ENCODE results near the gene UVSSA.
"Not testable (repeated sequence)": the region's sequence is repeated elsewhere in the genome, so short reads cannot be mapped to it uniquely, and the experiment has no call there.

The UVSSA gene

GRCh38 chr4:1377606-1378261 is 30.7 kb downstream of the UVSSA start:
- no peak for DNase-seq (ENCODE audit: low read depth)

DNA sequence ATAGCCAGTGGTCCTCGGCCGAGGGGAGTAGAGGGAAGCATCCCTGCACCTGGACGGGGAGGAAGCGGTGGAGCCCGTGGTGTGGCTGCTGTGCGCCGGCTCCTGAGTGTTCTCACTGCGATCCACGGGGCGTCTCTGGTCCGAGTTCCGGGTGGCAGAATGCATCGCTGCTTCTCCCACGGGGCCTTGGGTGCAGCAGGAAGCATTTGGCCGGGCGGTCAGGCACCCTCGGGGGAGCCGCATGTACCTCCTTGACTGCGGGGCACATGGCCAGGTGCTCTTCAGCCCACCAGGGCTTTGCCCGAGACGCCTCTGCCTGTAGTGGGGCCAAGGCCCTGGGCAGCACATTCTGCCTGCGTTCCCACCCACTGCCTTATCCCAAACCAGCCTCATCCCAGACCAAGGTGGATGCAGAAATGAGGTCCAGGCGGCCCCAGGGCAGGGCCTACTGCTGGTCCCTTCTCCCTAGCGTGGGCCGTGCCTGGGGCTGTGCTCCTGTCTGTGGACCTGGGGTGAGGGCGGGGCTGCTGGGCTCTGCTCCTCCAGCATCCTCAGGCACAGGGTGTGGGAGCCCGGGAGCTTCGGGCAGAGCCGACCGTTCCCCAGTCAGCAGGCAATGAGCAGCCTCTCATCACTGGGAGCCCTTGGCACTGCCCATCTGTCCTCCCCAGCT is 31.7 kb downstream of the UVSSA start:
- no peak for DNase-seq (ENCODE audit: low read depth)

GRCh38 chr4:1379351-1379781 is 32.4 kb downstream of the UVSSA start:
- no peak for DNase-seq (ENCODE audit: low read depth)

DNA sequence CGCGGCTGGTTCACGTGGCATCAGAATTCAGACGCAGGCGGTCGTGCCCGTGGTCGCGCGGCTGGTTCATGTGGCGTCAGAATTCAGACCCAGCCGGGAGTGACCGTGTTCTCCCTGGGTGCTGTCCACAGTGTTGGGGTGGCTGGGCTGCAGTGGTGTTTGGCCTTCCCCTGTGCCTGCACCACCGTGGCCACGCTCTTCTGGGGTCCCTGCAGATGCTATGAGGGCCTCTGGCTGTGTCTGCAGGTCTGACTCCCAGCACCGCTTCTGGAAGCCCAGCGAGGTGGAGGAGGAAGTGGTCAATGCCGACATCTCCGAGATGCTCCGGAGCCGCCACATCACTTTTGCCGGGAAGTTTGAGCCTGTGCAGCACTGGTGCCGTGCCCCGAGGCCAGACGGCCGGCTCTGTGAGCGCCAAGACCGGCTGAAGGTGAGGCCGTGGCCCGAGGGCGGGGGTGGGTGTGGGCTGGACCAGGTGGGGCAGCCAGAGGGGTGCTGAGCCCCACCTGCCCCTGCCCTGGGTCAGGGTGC is 32.9 kb downstream of the UVSSA start:
- no peak for DNase-seq (ENCODE audit: low read depth)

- no peak for DNase-seq (ENCODE audit: low read depth)
These were observed 33.6 kb downstream of the UVSSA start for GRCh38 chr4:1380368-1381151.

- DNase-seq (ENCODE audit: low read depth): no peak
These were observed 34.2 kb downstream of the UVSSA start for GRCh38 chr4:1381181-1381621.

- DNase-seq (ENCODE audit: low read depth): no peak
These were observed 35.0 kb downstream of the UVSSA start for GRCh38 chr4:1381944-1382541.

DNA sequence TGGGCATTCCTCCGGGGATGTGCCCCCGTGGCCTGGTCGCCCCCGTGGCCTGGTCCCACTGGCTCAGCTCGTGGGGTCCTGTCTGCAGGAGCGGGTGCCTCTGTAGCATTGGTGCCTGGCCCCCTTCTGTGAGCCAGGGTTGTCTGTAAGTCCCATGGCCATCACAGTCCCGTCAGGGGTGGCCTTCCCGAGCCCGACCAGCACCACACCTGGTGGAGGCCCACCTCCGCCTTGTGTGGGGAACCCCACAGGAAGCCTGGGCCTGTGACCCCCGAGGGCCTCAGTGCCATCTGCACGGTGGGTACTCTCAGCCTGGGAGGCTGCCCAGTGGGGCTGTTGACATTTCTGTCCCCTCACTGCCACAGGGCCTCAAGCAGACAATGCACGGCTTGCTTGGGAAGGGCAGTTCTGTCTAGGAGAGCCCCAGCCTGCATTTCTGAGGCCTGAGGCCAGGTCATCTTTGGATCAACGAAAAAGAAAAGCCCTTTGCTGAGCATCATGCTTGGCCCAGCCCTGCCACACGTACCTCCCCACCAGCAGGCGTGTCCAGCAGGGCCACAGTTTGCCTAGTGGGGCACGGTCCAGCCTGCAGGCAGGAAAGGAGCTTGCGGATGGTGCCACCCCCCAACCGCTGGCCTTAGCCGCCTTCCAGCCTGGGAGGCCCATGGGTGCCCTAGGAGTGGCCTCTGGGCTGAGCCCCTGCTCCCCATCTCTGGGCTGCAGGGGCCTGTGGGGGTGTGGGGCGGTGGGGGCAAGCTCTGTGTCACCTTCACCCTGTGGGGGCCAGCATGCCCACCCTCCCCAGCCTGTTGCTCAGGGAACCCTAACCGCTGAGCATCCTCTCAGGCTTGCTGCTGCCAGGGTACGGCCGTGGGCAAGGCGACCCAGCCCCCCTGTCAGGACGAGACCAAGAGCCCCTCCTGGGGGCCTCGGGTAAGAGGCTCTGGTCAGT is 36.0 kb downstream of the UVSSA start:
- no peak for DNase-seq (ENCODE audit: low read depth)

DNA sequence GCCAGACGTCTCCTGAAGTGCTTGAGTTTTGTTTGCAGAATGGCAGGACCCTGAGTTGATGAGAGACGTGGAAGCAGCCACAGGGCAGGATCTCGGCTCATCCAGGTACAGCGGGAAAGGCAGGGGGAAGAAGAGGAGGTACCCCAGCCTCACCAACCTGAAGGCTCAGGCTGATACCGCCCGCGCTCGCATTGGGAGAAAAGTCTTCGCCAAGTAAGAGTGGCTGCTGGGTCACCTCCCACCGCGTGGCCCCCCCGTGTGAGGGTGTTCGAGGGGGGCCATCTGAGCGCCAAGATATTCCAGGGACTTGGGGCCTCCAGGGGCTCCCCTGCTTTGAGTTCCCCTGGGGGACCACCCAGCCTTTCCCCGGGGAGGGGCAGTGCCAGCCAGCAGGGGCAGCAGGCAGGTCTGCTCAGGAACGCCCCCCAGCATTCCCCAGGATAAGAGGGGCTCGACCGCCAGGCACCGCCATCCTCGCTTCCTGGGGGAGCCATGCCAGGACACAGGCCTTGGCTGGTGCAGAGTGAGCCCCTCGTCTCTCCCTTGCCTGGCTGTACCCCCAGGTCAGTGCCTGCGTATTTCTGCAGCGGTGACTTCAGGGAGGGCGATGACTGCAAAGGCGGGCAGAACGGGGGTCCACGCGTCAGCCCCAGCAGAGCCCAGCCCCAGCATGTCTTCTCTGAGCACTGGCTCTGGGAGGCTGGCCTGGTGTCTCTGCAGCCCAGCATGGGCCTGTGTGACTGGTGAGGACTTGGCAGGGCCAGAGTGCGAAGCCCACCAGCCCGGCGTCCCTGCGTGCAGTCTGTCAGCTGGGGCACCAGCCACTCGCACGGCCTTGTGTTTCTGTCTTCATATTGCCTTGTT is 37.0 kb downstream of the UVSSA start:
- DNase-seq (ENCODE audit: low read depth): no peak

DNA sequence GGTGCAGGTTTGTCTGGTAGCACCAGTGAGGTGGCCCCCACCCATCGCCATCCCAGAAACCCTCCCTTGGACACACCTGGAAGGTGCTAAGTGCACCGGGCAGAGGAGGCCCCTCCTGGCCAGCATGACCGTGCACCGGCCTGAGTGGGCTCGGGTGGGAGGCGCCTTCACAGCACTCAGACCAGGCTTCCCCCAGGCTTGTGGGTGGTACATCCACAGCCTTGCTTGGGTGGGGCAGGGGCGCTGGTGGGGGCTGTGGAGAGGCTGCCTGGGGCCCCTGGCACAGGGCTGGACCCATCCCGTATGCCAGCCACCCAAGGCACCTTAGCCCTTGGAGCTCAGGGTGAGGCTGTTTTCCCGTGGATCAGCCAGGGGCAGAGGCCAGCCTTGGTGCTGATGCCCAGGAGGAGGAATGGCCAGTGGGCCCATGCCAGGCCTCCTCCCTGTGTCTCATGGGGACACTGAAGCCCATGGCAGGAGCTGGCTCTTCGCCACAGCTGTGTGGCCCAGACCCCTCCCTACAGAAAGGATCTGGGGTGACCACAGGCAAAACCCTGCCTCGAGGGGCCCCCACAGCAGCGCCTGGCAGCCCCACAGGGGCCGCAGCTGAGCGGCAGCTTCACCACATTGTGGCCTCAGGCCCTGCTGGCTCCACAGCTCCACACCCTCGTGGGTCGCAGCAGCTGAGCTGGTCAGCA is 37.8 kb downstream of the UVSSA start:
- no peak for DNase-seq (ENCODE audit: low read depth)

DNA sequence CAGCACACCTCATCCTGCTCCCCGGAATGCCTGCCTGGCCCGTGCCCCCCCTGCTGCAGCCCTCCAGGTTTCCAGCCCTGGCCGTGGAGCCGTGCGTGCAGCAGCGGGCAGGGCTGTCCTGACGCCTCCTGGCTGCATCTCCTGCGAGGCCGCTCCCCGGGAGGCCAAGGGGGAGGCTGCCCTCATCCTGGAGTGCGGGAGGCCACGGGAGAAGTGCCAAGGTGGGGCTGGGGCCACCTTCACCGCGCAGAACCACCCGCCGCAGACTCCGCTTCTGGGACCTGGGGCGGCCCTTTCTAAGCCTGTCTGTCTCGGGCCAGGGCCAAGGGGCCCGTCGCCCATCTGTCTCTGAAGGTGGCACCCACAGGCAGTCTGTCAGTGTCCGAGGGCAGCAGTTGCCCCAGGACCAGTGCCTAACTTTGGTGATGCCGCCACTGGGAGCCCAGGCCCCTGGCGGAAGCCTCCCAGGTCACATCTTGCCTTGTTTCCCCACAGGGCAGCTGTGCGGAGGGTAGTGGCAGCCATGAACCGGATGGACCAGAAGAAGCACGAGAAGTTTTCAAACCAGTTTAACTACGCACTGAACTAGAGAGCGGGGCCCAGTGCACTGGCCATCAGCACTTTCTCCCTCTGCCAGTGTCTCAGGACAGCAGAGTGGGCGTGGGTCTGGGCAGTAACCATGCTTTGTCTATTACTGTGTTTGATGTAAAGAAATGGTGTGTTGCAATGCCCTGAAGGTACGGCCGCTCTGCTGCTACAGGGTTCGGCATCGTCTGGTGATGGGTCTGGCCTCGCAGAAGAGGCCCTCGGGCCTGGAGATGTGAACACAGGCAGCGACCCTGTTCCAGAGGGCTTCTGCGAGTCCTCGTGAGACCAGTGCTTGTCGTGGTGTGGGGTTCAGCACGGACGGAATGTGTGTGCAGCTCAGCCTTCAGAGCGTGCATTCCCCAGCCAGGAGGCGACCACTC is 38.6 kb downstream of the UVSSA start:
- no peak for DNase-seq (ENCODE audit: low read depth)

DNA sequence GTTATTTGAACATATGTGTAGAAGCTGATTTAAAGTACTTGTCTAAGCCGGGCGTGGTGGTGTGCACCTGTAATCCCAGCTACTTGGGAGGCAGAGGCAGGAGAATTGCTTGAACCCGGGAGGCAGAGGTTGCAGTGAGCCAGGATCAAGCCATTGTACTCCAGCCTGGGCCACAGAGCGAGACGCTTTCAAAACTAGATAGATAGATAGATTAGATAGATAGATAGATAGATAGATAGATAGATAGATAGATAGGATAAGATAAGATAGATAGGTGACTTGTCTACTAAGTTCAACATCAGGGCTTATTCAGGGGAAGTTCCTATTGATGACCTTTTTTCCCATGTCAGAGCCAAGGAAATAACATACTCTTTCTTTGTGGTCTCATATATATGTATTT is 46.4 kb downstream of the UVSSA start:
- not testable (repeated sequence) for DNase-seq (ENCODE audit: low read depth)

DNA sequence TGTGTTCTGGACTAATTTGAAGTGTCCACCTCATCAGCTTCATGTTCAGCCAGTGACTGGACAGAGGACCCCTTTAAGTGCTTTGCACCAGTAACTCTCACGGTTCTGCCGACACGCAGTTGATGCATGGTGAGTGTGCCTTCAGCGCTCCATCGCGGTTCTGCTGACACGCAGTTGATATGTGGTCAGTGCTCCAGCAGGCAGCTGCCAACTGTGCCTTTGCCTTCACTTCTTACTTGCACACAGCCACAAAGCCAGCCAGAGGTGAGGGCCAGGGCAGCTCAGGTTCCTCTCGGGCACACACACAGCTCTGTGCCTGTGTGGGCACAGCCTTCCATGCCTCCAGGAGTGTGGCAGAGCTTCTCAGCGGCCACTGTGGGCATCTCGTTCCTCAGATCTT is 46.9 kb downstream of the UVSSA start:
- DNase-seq (ENCODE audit: low read depth): no peak

DNA sequence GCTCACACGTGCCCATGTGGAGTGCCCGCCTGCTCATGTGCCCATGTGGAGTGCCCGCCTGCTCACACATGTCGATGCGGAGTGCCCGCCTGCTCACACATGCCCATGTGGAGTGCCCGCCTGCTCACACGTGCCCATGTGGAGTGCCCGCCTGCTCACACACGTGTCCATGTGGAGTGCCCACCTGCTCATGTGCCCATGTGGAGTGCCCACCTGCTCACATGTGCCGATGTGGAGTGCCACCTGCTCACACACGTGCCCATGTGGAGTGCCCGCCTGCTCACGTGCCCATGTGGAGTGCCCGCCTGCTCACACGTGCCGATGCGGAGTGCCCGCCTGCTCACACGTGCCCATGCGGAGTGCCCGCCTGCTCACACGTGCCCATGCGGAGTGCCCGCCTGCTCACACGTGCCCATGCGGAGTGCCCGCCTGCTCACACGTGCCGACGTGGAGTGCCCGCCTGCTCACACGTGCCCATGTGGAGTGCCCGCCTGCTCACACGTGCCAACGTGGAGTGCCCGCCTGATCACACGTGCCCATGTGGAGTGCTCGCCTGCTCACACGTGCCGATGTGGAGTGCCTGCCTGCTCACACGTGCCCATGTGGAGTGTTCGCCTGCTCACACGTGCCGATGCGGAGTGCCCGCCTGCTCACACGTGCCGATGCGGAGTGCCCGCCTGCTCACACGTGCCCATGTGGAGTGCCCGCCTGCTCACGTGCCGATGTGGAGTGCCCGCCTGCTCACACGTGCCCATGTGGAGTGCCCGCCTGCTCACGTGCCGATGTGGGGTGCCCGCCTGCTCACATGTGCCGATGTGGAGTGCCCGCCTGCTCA is 47.8 kb downstream of the UVSSA start:
- DNase-seq (ENCODE audit: low read depth): not testable (repeated sequence)

GRCh38 chr4:1395389-1395820 is 48.4 kb downstream of the UVSSA start:
- not testable (repeated sequence) for DNase-seq (ENCODE audit: low read depth)

GRCh38 chr4:1395941-1396805 is 49.2 kb downstream of the UVSSA start:
- DNase-seq (ENCODE audit: low read depth): no peak

All from CMK (cell line).